NCI-H345 (cell line): Measurements from ENCODE around the gene EID1.
"Not testable (repeated sequence)": the region's sequence is repeated elsewhere in the genome, so short reads cannot be mapped to it uniquely, and the experiment has no call there.

Experiments
- DNase-seq: peaks from one replicate; lab custom pipeline; 2025; lab: John Stamatoyannopoulos, UW

Gene EID1

GRCh38 chr15:48877630-48878595, at the start of gene EID1:
Gene EID1 (plus strand): TSS chr15:48878134. CDS start chr15:48878177, 43 bp downstream.
- DNase-seq = peak; percentile 90

GRCh38 chr15:48828471-48828870, 49.5 kb upstream of the EID1 start:
- DNase-seq = no peak

GRCh38 chr15:48828906-48829305, 49.0 kb upstream of the EID1 start:
- no peak for DNase-seq

- no peak for DNase-seq
These were observed 45.3 kb upstream of the EID1 start for GRCh38 chr15:48832648-48833047.

- no peak for DNase-seq
These were observed 44.3 kb upstream of the EID1 start for GRCh38 chr15:48833526-48834239.

- no peak for DNase-seq
These were observed 43.2 kb upstream of the EID1 start for GRCh38 chr15:48834756-48835155.

- DNase-seq = peak; percentile 2
These were observed 35.4 kb upstream of the EID1 start for GRCh38 chr15:48842501-48842900.

- DNase-seq = no peak
These were observed 32.8 kb upstream of the EID1 start for GRCh38 chr15:48845123-48845522.

- no peak for DNase-seq
These were observed 27.3 kb upstream of the EID1 start for GRCh38 chr15:48850648-48851047.

GRCh38 chr15:48851956-48852355, 26.0 kb upstream of the EID1 start:
- no peak for DNase-seq

- DNase-seq = not testable (repeated sequence)
These were observed 23.5 kb upstream of the EID1 start for GRCh38 chr15:48854434-48854833.

GRCh38 chr15:48855501-48856440, 22.2 kb upstream of the EID1 start:
- no peak for DNase-seq

- no peak for DNase-seq
These were observed 21.0 kb upstream of the EID1 start for GRCh38 chr15:48856942-48857341.

- no peak for DNase-seq
These were observed 19.5 kb upstream of the EID1 start for GRCh38 chr15:48858401-48858800.

GRCh38 chr15:48859426-48859825, 18.5 kb upstream of the EID1 start:
- DNase-seq = no peak

GRCh38 chr15:48861813-48862431, 16.0 kb upstream of the EID1 start:
- peak; percentile 40 for DNase-seq

- no peak for DNase-seq
These were observed 15.2 kb upstream of the EID1 start for GRCh38 chr15:48862705-48863104.

- no peak for DNase-seq
These were observed 12.4 kb upstream of the EID1 start for GRCh38 chr15:48865370-48866079.

- no peak for DNase-seq
These were observed 11.8 kb upstream of the EID1 start for GRCh38 chr15:48866141-48866563.

- DNase-seq = no peak
These were observed 9.9 kb upstream of the EID1 start for GRCh38 chr15:48868023-48868422.

- DNase-seq = no peak
These were observed 9.4 kb upstream of the EID1 start for GRCh38 chr15:48868536-48868935.
